Hepatocyte (in vitro differentiated cells): ENCODE data around the gene TM4SF4. TPM values are rescaled to one million over a fixed set of nuclear protein-coding genes. Genes with fewer than 3 reads are reported as not detected.

Experiments
- DNase-seq: peaks from one replicate; pipeline ENCODE4 v3.0.0-alpha.2; 2016; ENCODE audit warnings: low spot score
- H2AFZ ChIP-seq: fragments of 200-600 bp; sonication (generic); 2 replicates; pipeline ENCODE4 v1.6.0; 2016; ENCODE audit warnings: antibody characterized with exemption, mild to moderate bottlenecking
- H3K27ac ChIP-seq: fragments of 200-600 bp; sonication (generic); 2 replicates; pipeline ENCODE4 v1.5.1; 2016; ENCODE audit warnings: mild to moderate bottlenecking
- H3K27me3 ChIP-seq: fragments of 200-600 bp; sonication (generic); 2 replicates; pipeline ENCODE4 v1.6.1; 2016
- H3K36me3 ChIP-seq: fragments of 200-600 bp; sonication (generic); replicated peaks from 2 replicates; pipeline ENCODE4 v1.5.1; 2016; ENCODE audit warnings: low read depth; ENCODE audit not compliant: insufficient read depth
- H3K4me1 ChIP-seq: fragments of 200-600 bp; sonication (generic); 2 replicates; pipeline ENCODE4 v1.5.1; 2016; ENCODE audit warnings: mild to moderate bottlenecking, moderate library complexity; ENCODE audit not compliant: insufficient read depth
- H3K4me2 ChIP-seq: fragments of 200-600 bp; sonication (generic); 2 replicates; pipeline ENCODE4 v1.6.0; 2016
- H3K4me3 ChIP-seq: fragments of 200-600 bp; sonication (generic); 2 replicates; pipeline ENCODE4 v1.5.1; 2016; ENCODE audit warnings: mild to moderate bottlenecking
- H3K79me2 ChIP-seq: fragments of 200-600 bp; sonication (generic); 2 replicates; pipeline ENCODE4 v1.6.0; 2017; ENCODE audit warnings: mild to moderate bottlenecking
- H3K9me2 ChIP-seq: fragments of 200-600 bp; sonication (generic); replicated peaks from 2 replicates; pipeline ENCODE4 v1.6.0; 2017; ENCODE audit warnings: mild to moderate bottlenecking; ENCODE audit not compliant: insufficient read depth
- H3K9me3 ChIP-seq: fragments of 200-600 bp; sonication (generic); 2 replicates; pipeline ENCODE4 v1.5.1; 2016; ENCODE audit warnings: low read depth, mild to moderate bottlenecking
- H4K20me1 ChIP-seq: fragments of 200-600 bp; sonication (generic); 2 replicates; pipeline ENCODE4 v1.6.0; 2016; ENCODE audit warnings: mild to moderate bottlenecking; ENCODE audit not compliant: insufficient read depth, poor library complexity, severe bottlenecking
- EZH2 ChIP-seq: fragments of 200-600 bp; sonication (generic); IDR thresholded peaks from 2 replicates; pipeline ENCODE4 v1.6.1; 2016; ENCODE audit warnings: antibody characterized with exemption, mild to moderate bottlenecking, borderline replicate concordance
- EZH2phosphoT487 ChIP-seq: fragments of 200-600 bp; sonication (generic); IDR thresholded peaks from one replicate; pipeline ENCODE4 v1.6.1; 2018; ENCODE audit warnings: antibody characterized with exemption, mild to moderate bottlenecking, low read depth, moderate library complexity; ENCODE audit not compliant: unreplicated experiment, severe bottlenecking
- WGBS: methylation state at CpG from one replicate; pipeline ENCODE4 v1.1.6; 2016; ENCODE audit warnings: low lambda C conversion rate; ENCODE audit errors: missing lambda C conversion rate; 5-methylcytosine and 5-hydroxymethylcytosine counted together
- polyA plus RNA-seq: library from polyadenylated mRNA; unstranded; fragments of >200 nt; fragmentation: Nextera tagmentation; extraction: Ambion mirVana; gene quantifications from 2 replicates; pipeline ENCODE4 v1.2.1, GENCODE V29; 2016
- total RNA-seq: library from RNA; depleted of rRNA; stranded (reverse); fragments of >200 nt; gene quantifications from 2 replicates; pipeline ENCODE4 v1.2.3, GENCODE V29; 2014
- TF ChIP-seq, protein P1 (sequence below): fragments of 200-600 bp; sonication (generic); IDR thresholded peaks from 2 replicates; pipeline ENCODE4 v1.5.1; 2016; ENCODE audit warnings: antibody characterized with exemption, mild to moderate bottlenecking; ENCODE audit not compliant: poor library complexity

Gene TM4SF4
- total and polyA plus RNA-seq, 2 experiments from 2014 or later, result 434 to 763 TPM

GRCh38 chr3:149541091-149541491, 66.6 kb downstream of the TM4SF4 start:
- Histone ChIP-seq H3K27me3 (no peaks in the 10 kb centered on the region), H3K4me1 (peaks cover 38% of the 10 kb centered on the region), H3K27ac (peak overlapping the region; percentile 22), H3K9me2 (no peaks in the 10 kb centered on the region), H2AFZ (no peak overlapping the region), H4K20me1 (no peaks in the 10 kb centered on the region), H3K79me2 (peaks cover 55% of the 10 kb centered on the region), H3K4me2 (no peak overlapping the region), H3K9me3 (no peaks in the 10 kb centered on the region), H3K36me3 (no peaks in the 10 kb centered on the region), H3K4me3 (no peak overlapping the region)
- DNase-seq, result no peak
- TF ChIP-seq, protein P1, sequence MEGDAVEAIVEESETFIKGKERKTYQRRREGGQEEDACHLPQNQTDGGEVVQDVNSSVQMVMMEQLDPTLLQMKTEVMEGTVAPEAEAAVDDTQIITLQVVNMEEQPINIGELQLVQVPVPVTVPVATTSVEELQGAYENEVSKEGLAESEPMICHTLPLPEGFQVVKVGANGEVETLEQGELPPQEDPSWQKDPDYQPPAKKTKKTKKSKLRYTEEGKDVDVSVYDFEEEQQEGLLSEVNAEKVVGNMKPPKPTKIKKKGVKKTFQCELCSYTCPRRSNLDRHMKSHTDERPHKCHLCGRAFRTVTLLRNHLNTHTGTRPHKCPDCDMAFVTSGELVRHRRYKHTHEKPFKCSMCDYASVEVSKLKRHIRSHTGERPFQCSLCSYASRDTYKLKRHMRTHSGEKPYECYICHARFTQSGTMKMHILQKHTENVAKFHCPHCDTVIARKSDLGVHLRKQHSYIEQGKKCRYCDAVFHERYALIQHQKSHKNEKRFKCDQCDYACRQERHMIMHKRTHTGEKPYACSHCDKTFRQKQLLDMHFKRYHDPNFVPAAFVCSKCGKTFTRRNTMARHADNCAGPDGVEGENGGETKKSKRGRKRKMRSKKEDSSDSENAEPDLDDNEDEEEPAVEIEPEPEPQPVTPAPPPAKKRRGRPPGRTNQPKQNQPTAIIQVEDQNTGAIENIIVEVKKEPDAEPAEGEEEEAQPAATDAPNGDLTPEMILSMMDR, result no peak
- TF ChIP-seq EZH2phosphoT487, result no peak
- no peak for TF ChIP-seq EZH2
- 69% methylated on average over 3 of the region's 3 CpGs for WGBS

GRCh38 chr3:149542375-149543312, 68.1 kb downstream of the TM4SF4 start:
- 56% methylated on average over 9 of the region's 9 CpGs for WGBS
- TF ChIP-seq, protein P1, result no peak
- TF ChIP-seq EZH2 (no peak), EZH2phosphoT487 (no peak)
- H3K4me2 ChIP-seq, result peak overlapping the region; percentile 53
- no peaks in the 10 kb centered on the region for H3K27me3 ChIP-seq
- H3K9me3 ChIP-seq, result no peaks in the 10 kb centered on the region
- H2AFZ ChIP-seq, result no peak overlapping the region
- peaks cover 53% of the 10 kb centered on the region for H3K79me2 ChIP-seq
- H3K4me1 ChIP-seq, result peaks cover 23% of the 10 kb centered on the region
- no peaks in the 10 kb centered on the region for H3K9me2 ChIP-seq
- H3K36me3 ChIP-seq, result no peaks in the 10 kb centered on the region
- no peaks in the 10 kb centered on the region for H4K20me1 ChIP-seq
- DNase-seq, result peak; percentile 31
- peak overlapping the region; percentile 50 for H3K27ac ChIP-seq
- no peak overlapping the region for H3K4me3 ChIP-seq

DNA sequence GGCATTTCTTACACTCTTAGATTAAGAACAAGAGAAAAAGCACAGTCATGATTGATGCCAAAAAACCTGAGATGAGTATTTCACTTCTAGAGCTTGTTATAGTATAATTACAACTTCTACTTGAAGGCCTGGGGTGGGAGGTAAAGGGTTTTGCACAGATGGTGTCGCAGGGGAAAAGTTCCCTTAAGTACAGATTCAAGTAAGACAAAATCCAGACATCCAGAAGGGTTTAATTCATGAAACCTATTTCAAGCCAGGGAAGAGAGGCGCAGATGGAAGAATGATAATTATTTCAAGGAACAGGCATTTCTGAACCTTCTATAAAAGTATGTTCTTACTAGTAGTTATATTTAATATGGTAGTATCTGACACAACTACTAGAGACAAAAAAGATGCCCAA, 70.6 kb downstream of the TM4SF4 start:
- Histone ChIP-seq H3K9me3 (no peaks in the 10 kb centered on the region), H4K20me1 (no peaks in the 10 kb centered on the region), H2AFZ (no peak overlapping the region), H3K36me3 (no peaks in the 10 kb centered on the region), H3K9me2 (no peaks in the 10 kb centered on the region), H3K4me1 (peaks cover 25% of the 10 kb centered on the region), H3K4me3 (no peak overlapping the region), H3K27ac (no peak overlapping the region), H3K27me3 (no peaks in the 10 kb centered on the region), H3K79me2 (peaks cover 45% of the 10 kb centered on the region), H3K4me2 (no peak overlapping the region)
- no peak for DNase-seq
- no peak for TF ChIP-seq EZH2phosphoT487
- WGBS, result 76% methylated on average over 2 of the region's 2 CpGs

DNA sequence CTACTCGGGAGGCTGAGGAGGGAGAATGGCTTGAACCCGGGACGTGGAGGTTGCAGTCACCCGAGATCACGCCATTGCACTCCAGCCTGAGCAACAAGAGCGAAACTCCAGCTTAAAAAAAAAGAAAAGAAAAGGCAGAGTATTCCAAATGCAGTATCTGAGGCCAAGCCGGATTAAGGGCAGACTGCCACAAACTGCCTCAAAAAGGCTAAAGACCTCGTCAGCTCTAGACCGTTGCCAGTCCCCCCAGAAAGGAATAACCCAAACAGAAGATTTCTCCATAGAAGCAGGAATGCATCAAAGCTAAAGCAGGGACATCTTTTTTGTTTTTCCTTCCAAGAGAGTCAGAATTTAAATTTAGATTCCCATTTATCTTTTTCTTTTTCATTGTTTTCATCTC, 72.9 kb downstream of the TM4SF4 start:
- peak overlapping the region; percentile 71 for H3K27ac ChIP-seq
- peaks cover 46% of the 10 kb centered on the region for H3K79me2 ChIP-seq
- H3K4me3 ChIP-seq, result no peak overlapping the region
- peak overlapping the region; percentile 61 for H3K4me2 ChIP-seq
- no peak for TF ChIP-seq EZH2phosphoT487
- TF ChIP-seq, protein P1, result no peak
- no peak for TF ChIP-seq EZH2
- H3K9me3 ChIP-seq, result no peaks in the 10 kb centered on the region
- WGBS, result 74% methylated on average over 9 of the region's 9 CpGs
- H3K4me1 ChIP-seq, result peaks cover 20% of the 10 kb centered on the region
- H3K27me3 ChIP-seq, result no peaks in the 10 kb centered on the region
- no peaks in the 10 kb centered on the region for H3K36me3 ChIP-seq
- no peaks in the 10 kb centered on the region for H4K20me1 ChIP-seq
- DNase-seq, result no peak
- H2AFZ ChIP-seq, result no peak overlapping the region
- H3K9me2 ChIP-seq, result no peaks in the 10 kb centered on the region
